HEK293 (cell line): Measurements from ENCODE around the gene PLA2G4E.

Experiments
- CTCF ChIA-PET: fragments of 350-600 bp; formaldehyde crosslinking; extraction: SDS; loops from one replicate; lab custom pipeline; 2021; ENCODE audit warnings: antibody characterized with exemption; lab: Yijun Ruan, JAX
- POLR2A ChIA-PET: fragments of 300-600 bp; formaldehyde crosslinking; extraction: SDS; loops from one replicate; lab custom pipeline; 2020; ENCODE audit warnings: antibody characterized with exemption, inconsistent platforms; lab: Yijun Ruan, JAX
- H3K27ac ChIP-seq: fragments of 200-500 bp; sonication (Bioruptor generic); 2 replicates; pipeline ENCODE4 v1.5.1; 2014; ENCODE audit warnings: low read depth, low read length, control low read depth, inconsistent platforms; ENCODE audit errors: extremely low read depth
- H3K36me3 ChIP-seq, 2 experiments: fragments of 200-500 bp in 1 of 2; sonication (Bioruptor generic) in 1 of 2; 1 replicate in 1 of 2; 2 replicates in 1 of 2; pipeline ENCODE4 v1.5.1; 2014 to 2017; ENCODE audit warnings: inconsistent platforms in 2 of 2, low read length in 2 of 2; ENCODE audit not compliant: control insufficient read depth in 2 of 2, insufficient read depth in 1 of 2
- H3K4me1 ChIP-seq: fragments of 200-500 bp; sonication (Bioruptor generic); 2 replicates; pipeline ENCODE4 v1.5.1; 2014; ENCODE audit warnings: mild to moderate bottlenecking, low read length, inconsistent platforms; ENCODE audit not compliant: control insufficient read depth, insufficient read depth
- H3K4me3 ChIP-seq: 2 replicates; pipeline ENCODE4 v1.5.1; 2011; ENCODE audit warnings: low read depth, mild to moderate bottlenecking, control low read depth, low read length, moderate library complexity
- H3K9me3 ChIP-seq: fragments of 200-500 bp; sonication (Bioruptor generic); 2 replicates; pipeline ENCODE4 v1.5.1; 2014; ENCODE audit warnings: low read depth, low read length, inconsistent platforms; ENCODE audit not compliant: control insufficient read depth, insufficient read depth
- ATF2 ChIP-seq: fragments of 450-650 bp; formaldehyde crosslinking; IDR thresholded peaks from 2 replicates; pipeline ENCODE4 v1.5.1; 2016; ENCODE audit warnings: missing biosample characterization, missing genetic modification characterization, low read depth
- BCL11B ChIP-seq: fragments of 450-650 bp; formaldehyde crosslinking; IDR thresholded peaks from 2 replicates; pipeline ENCODE4 v1.5.1; 2016; ENCODE audit warnings: low read depth, missing biosample characterization, missing genetic modification characterization
- GLIS1 ChIP-seq: fragments of 450-650 bp; formaldehyde crosslinking; IDR thresholded peaks from 2 replicates; pipeline ENCODE4 v1.5.1; 2016; ENCODE audit warnings: missing biosample characterization, missing genetic modification characterization
- HOXA7 ChIP-seq: sonication (generic); formaldehyde crosslinking; IDR thresholded peaks from 2 replicates; pipeline ENCODE4 v1.8.1; 2022; ENCODE audit warnings: missing genetic modification reagents, borderline replicate concordance
- HOXC10 ChIP-seq: sonication (generic); formaldehyde crosslinking; IDR thresholded peaks from 2 replicates; pipeline ENCODE4 v1.8.1; 2023; ENCODE audit warnings: mild to moderate bottlenecking, missing genetic modification reagents
- OVOL3 ChIP-seq: fragments of 450-650 bp; formaldehyde crosslinking; IDR thresholded peaks from 2 replicates; pipeline ENCODE4 v1.5.1; 2016; ENCODE audit warnings: missing biosample characterization, missing genetic modification characterization
- PATZ1 ChIP-seq: fragments of 450-650 bp; formaldehyde crosslinking; IDR thresholded peaks from 2 replicates; pipeline ENCODE4 v1.5.1; 2016; ENCODE audit warnings: missing biosample characterization, missing genetic modification characterization
- PRDM4 ChIP-seq: fragments of 450-650 bp; formaldehyde crosslinking; IDR thresholded peaks from 2 replicates; pipeline ENCODE4 v1.5.1; 2017; ENCODE audit warnings: missing biosample characterization, missing genetic modification characterization
- TRIM28 ChIP-seq: IDR thresholded peaks from 2 replicates; pipeline ENCODE4 v1.6.1; 2011; ENCODE audit warnings: low read length, control low read depth, borderline replicate concordance
- ZBTB20 ChIP-seq: fragments of 450-650 bp; formaldehyde crosslinking; IDR thresholded peaks from 2 replicates; pipeline ENCODE4 v1.5.1; 2016; ENCODE audit warnings: missing biosample characterization, missing genetic modification characterization
- ZFP69B ChIP-seq: fragments of 450-650 bp; formaldehyde crosslinking; IDR thresholded peaks from 2 replicates; pipeline ENCODE4 v1.5.1; 2016; ENCODE audit warnings: missing biosample characterization, missing genetic modification characterization
- ZIC2 ChIP-seq: fragments of 450-650 bp; formaldehyde crosslinking; IDR thresholded peaks from 2 replicates; pipeline ENCODE4 v1.5.1; 2016; ENCODE audit warnings: missing biosample characterization, missing genetic modification characterization
- ZNF148 ChIP-seq: fragments of 450-650 bp; formaldehyde crosslinking; IDR thresholded peaks from 2 replicates; pipeline ENCODE4 v1.5.0; 2017; ENCODE audit warnings: missing biosample characterization, missing genetic modification characterization, borderline replicate concordance
- ZNF184 ChIP-seq: fragments of 450-650 bp; IDR thresholded peaks from 2 replicates; pipeline ENCODE4 v1.5.1; 2018; ENCODE audit warnings: missing biosample characterization, mild to moderate bottlenecking, missing genetic modification characterization
- ZNF239 ChIP-seq: fragments of 450-650 bp; formaldehyde crosslinking; IDR thresholded peaks from 2 replicates; pipeline ENCODE4 v1.5.1; 2016; ENCODE audit warnings: missing biosample characterization, missing genetic modification characterization
- ZNF362 ChIP-seq: fragments of 450-650 bp; formaldehyde crosslinking; IDR thresholded peaks from 2 replicates; pipeline ENCODE4 v1.5.1; 2016; ENCODE audit warnings: missing biosample characterization, missing genetic modification characterization
- ZNF394 ChIP-seq: fragments of 450-650 bp; formaldehyde crosslinking; IDR thresholded peaks from 2 replicates; pipeline ENCODE4 v1.5.1; 2016; ENCODE audit warnings: missing biosample characterization, missing genetic modification characterization, mild to moderate bottlenecking, moderate library complexity, borderline replicate concordance
- ZNF449 ChIP-seq: fragments of 450-650 bp; formaldehyde crosslinking; IDR thresholded peaks from 2 replicates; pipeline ENCODE4 v1.5.1; 2017; ENCODE audit warnings: missing biosample characterization, mild to moderate bottlenecking, missing genetic modification characterization, moderate library complexity
- ZNF558 ChIP-seq: fragments of 450-650 bp; formaldehyde crosslinking; IDR thresholded peaks from 2 replicates; pipeline ENCODE4 v1.5.1; 2016; ENCODE audit warnings: missing biosample characterization, missing genetic modification characterization
- ZNF621 ChIP-seq: fragments of 450-650 bp; formaldehyde crosslinking; IDR thresholded peaks from 2 replicates; pipeline ENCODE4 v1.5.1; 2017; ENCODE audit warnings: missing biosample characterization, missing genetic modification characterization
- ZNF629 ChIP-seq: fragments of 450-650 bp; formaldehyde crosslinking; IDR thresholded peaks from 2 replicates; pipeline ENCODE4 v1.5.1; 2017; ENCODE audit warnings: missing biosample characterization, missing genetic modification characterization
- ZNF692 ChIP-seq: fragments of 450-650 bp; formaldehyde crosslinking; IDR thresholded peaks from 2 replicates; pipeline ENCODE4 v1.5.1; 2016; ENCODE audit warnings: missing biosample characterization, missing genetic modification characterization
- ZNF704 ChIP-seq: fragments of 450-650 bp; formaldehyde crosslinking; IDR thresholded peaks from 2 replicates; pipeline ENCODE4 v1.5.1; 2016; ENCODE audit warnings: missing biosample characterization, missing genetic modification characterization

The PLA2G4E gene

GRCh38 chr15:41932511-41933289, 88.1 kb downstream of the PLA2G4E start:
- peaks cover 36% of the 10 kb centered on the region for H3K4me1 ChIP-seq
- CTCF ChIA-PET = interaction anchor here (0.6 to 1.1 kb wide), 4 partner anchors 10 to 28 kb away, joined by 3 to 4 read pairs (median 3); no protein-coding TSS in a partner anchor
- no peak overlapping the region for H3K27ac ChIP-seq
- no peak overlapping the region for H3K4me3 ChIP-seq
- H3K9me3 ChIP-seq = no peaks in the 10 kb centered on the region
- H3K36me3 ChIP-seq = no peaks in the 10 kb centered on the region
- POLR2A ChIA-PET = interaction anchor here (0.9 to 1.5 kb wide), 2 partner anchors 39 to 40 kb away, joined by 3 to 9 read pairs; partner anchors contain the start of gene EHD4
- no peak for TF ChIP-seq ZNF184 (tag by site-specific recombination)
- TF ChIP-seq ZNF362 (tag by site-specific recombination) = no peak
- TF ChIP-seq HOXA7 = no peak
- no peak for TF ChIP-seq ZNF394 (tag by site-specific recombination)
- peak; percentile 71 for TF ChIP-seq ZBTB20 (tag by site-specific recombination)
- TF ChIP-seq ZNF629 (tag by site-specific recombination) = no peak
- no peak for TF ChIP-seq ZNF621 (tag by site-specific recombination)
- TF ChIP-seq ZNF239 = no peak
- no peak for TF ChIP-seq ZNF704 (tag by site-specific recombination)
- TF ChIP-seq ZNF558 (tag by site-specific recombination) = no peak
- 0 out of 2 replicates have a peak, but pooled peaks have one; percentile 8 for TF ChIP-seq ZIC2 (tag by site-specific recombination)
- TF ChIP-seq TRIM28 = no peak
- no peak for TF ChIP-seq ZNF449 (tag by site-specific recombination)
- no peak for TF ChIP-seq OVOL3 (tag by site-specific recombination)
- no peak for TF ChIP-seq ZNF148 (tag by site-specific recombination)
- TF ChIP-seq HOXC10 = no peak
- peak; percentile 61 for TF ChIP-seq GLIS1 (tag by site-specific recombination)
- no peak for TF ChIP-seq PRDM4 (tag by site-specific recombination)
- TF ChIP-seq ZFP69B (tag by site-specific recombination) = 0 out of 2 replicates have a peak, but pooled peaks have one; percentile 55
- no peak for TF ChIP-seq PATZ1 (tag by site-specific recombination)
- TF ChIP-seq ZNF692 (tag by site-specific recombination) = peak; percentile 38; the same call in 1 of the 2 replicates
- no peak for TF ChIP-seq ATF2
- no peak for TF ChIP-seq BCL11B
